Colonic mucosa (tissue), 4 donors: ENCODE data around the gene TAF1D. TPM values are rescaled to one million over a fixed set of nuclear protein-coding genes. Genes with fewer than 3 reads are reported as not detected.
"Not testable (repeated sequence)": the region's sequence is repeated elsewhere in the genome, so short reads cannot be mapped to it uniquely, and the experiment has no call there.

ENCODE experiments used
- DNase-seq: peaks from one replicate; pipeline ENCODE4 v3.0.0-alpha.2; 2020
- H3K27ac ChIP-seq: fragments of 200-600 bp; one replicate; pipeline ENCODE4 v1.8.0; 2021
- H3K27me3 ChIP-seq: fragments of 200-600 bp; one replicate; pipeline ENCODE4 v1.8.0; 2021
- H3K36me3 ChIP-seq: fragments of 200-600 bp; one replicate; pipeline ENCODE4 v1.8.0; 2021
- H3K4me1 ChIP-seq: fragments of 200-600 bp; one replicate; pipeline ENCODE4 v1.8.0; 2021; ENCODE audit warnings: mild to moderate bottlenecking
- H3K4me3 ChIP-seq: fragments of 200-600 bp; one replicate; pipeline ENCODE4 v1.8.0; 2021
- H3K9ac ChIP-seq, 2 donors: one replicate each; pipeline ENCODE4 v1.7.0; 2013; ENCODE audit warnings: control low read depth in 2 of 2, low read depth in 2 of 2, low read length in 2 of 2
- H3K9me3 ChIP-seq: fragments of 200-600 bp; one replicate; pipeline ENCODE4 v1.8.0; 2021
- CTCF ChIP-seq: fragments of 200-600 bp; IDR thresholded peaks from one replicate; pipeline ENCODE4 v1.8.0; 2022; ENCODE audit warnings: antibody characterized with exemption, mild to moderate bottlenecking
- intact Hi-C: fragments of 100-400 bp; cut with DNase I; formaldehyde crosslinking; loops from one replicate; pipeline ENCODE4 v1.14.1; 2022
- total RNA-seq, 2 donors: library from RNA; stranded (reverse); fragmentation: NEBNext Ultra II Directional in 1 of 2; extraction: Animal tissue kit (Norgen Biotek cat#: 25700) in 1 of 2; gene quantifications; one replicate each; pipeline ENCODE4 v1.2.1, GENCODE V29; 2021
- donor health status: healthy.
- donor health status: DM: no; HTN: no; CAD: no.
- donor health status: DM: no; HTN: no; CAD: no.

TAF1D gene
- total RNA-seq, 2 donors from 2014 or later = 73.7 to 100 TPM

DNA sequence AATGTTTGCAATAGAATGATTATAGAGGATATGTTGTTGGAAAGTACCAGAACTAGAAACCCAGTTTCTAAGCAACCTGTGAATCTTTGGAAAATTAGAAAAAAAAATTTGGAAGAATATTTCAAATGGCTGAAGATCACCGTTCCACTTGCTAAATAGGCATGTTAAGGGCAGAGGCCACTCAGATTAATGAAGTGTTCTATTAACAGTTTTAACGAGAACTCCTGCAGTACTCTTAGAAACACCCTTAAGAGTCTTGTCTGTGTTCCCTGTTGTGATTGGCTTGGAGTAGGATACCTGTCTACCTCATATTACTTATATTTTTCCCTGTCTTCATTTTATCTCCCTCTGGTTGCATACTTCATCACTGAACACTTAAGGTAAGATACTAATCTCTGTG is 4.8 kb upstream of the TAF1D start:
- H3K4me1 ChIP-seq = no peaks in the 10 kb centered on the region
- H3K4me3 ChIP-seq = no peak overlapping the region
- DNase-seq = no peak
- no peaks in the 10 kb centered on the region for H3K36me3 ChIP-seq
- no peak overlapping the region for H3K9ac ChIP-seq
- TF ChIP-seq CTCF = no peak
- no peaks in the 10 kb centered on the region for H3K27me3 ChIP-seq
- no peak overlapping the region for H3K27ac ChIP-seq
- H3K9me3 ChIP-seq = no peaks in the 10 kb centered on the region
- intact Hi-C loops = loop anchor here (5.0 kb wide), 1 partner anchor 36 kb away; the partner anchor contains the start of gene MED17

- H3K27ac ChIP-seq = peak overlapping the region; percentile 18
- not testable (repeated sequence) for H3K4me1 ChIP-seq, H3K9me3 ChIP-seq, H3K27me3 ChIP-seq, H3K4me3 ChIP-seq, H3K36me3 ChIP-seq, DNase-seq
- intact Hi-C loops = loop anchor here (5.0 kb wide), 1 partner anchor 37 kb away; the partner anchor contains the start of gene MED17
- H3K9ac ChIP-seq = peak overlapping the region in 1 of 2 donors; percentile 5
Observed at GRCh38 chr11:93745005-93745755, 3.9 kb upstream of the TAF1D start.

- peak overlapping the region in 1 of 2 donors; percentile 19 for H3K9ac ChIP-seq
- no peaks in the 10 kb centered on the region for H3K9me3 ChIP-seq
- no peaks in the 10 kb centered on the region for H3K36me3 ChIP-seq
- H3K27ac ChIP-seq = no peak overlapping the region
- H3K4me1 ChIP-seq = no peaks in the 10 kb centered on the region
- no peak overlapping the region for H3K4me3 ChIP-seq
- no peak for TF ChIP-seq CTCF
- no peaks in the 10 kb centered on the region for H3K27me3 ChIP-seq
- intact Hi-C loops = loop anchor here (5.0 kb wide), 1 partner anchor 38 kb away; the partner anchor contains the start of gene MED17
- DNase-seq = no peak
Observed at GRCh38 chr11:93744669-93745004, 3.3 kb upstream of the TAF1D start.

DNA sequence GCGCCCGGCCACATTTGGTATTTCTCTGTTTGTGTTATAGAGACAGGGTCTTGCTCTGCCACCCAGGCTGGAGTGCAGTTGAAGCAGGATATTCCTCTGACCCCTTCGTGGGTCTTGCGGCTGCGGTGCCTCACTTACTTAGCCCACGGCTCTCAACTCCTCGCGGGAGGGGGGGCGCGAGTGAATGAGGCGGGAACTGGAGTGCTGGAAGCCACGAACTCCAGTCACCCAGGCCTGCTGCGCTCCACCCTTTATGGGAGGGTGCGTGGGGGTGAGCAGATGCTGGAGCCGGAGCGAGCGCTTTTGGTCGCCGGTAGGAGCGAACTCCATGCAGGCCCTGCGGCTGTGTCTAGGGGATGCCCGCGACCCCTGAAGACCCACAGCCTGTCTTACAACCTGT is 2.0 kb upstream of the TAF1D start:
- Histone ChIP-seq H3K27me3 (no peaks in the 10 kb centered on the region), H3K9me3 (no peaks in the 10 kb centered on the region), H3K36me3 (no peaks in the 10 kb centered on the region), H3K27ac (no peak overlapping the region), H3K4me3 (no peak overlapping the region), H3K9ac (no peak overlapping the region), H3K4me1 (peaks cover 7% of the 10 kb centered on the region)
- intact Hi-C loops = no loop called here
- no peak for TF ChIP-seq CTCF
- DNase-seq = peak; percentile 26

DNA sequence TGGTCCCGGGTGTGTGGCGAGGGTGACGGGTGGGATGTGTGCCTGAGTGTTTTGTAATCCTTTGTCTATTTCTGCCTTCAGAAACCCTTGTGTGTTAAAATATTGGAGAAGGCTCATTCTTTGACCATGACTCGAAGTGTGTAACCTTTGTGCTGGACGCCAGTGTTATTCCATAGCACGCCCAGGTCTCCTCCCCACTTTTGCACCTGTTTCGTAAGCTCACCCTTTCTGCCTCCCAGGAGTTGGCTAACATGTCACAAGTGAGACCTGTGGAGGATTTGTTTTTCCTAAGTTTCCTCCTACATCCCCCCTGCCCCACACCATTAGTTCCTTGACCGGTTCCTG is 559 bp upstream of the TAF1D start:
- Histone ChIP-seq H3K4me1 (peaks cover 21% of the 10 kb centered on the region), H3K9me3 (no peaks in the 10 kb centered on the region), H3K9ac (peak overlapping the region; percentile 84 to 98), H3K27me3 (no peaks in the 10 kb centered on the region), H3K4me3 (peak overlapping the region; percentile 78), H3K36me3 (peaks cover 6% of the 10 kb centered on the region), H3K27ac (peak overlapping the region; percentile 95)
- intact Hi-C loops = no loop called here
- peak; percentile 74 for DNase-seq
- no peak for TF ChIP-seq CTCF

- peaks cover 21% of the 10 kb centered on the region for H3K4me1 ChIP-seq
- H3K4me3 ChIP-seq = peak overlapping the region; percentile 78
- intact Hi-C loops = no loop called here
Observed at GRCh38 chr11:93740730-93741093, 583 bp downstream of the TAF1D start.

More at GRCh38 chr11:93740730-93741093, 583 bp downstream of the TAF1D start:
- Histone ChIP-seq H3K9ac (peak overlapping the region; percentile 92 to 98), H3K27me3 (no peaks in the 10 kb centered on the region), H3K9me3 (no peaks in the 10 kb centered on the region), H3K36me3 (peaks cover 13% of the 10 kb centered on the region), H3K27ac (peak overlapping the region; percentile 95)
- no peak for TF ChIP-seq CTCF
- peak; percentile 66 for DNase-seq
